Kidney tubule cell (primary cell): ENCODE measurements around the gene VWA2.

ENCODE experiments used
- DNase-seq: peaks from one replicate; pipeline ENCODE4 v3.0.0-alpha.2; 2018; ENCODE audit warnings: low spot score

VWA2 gene

GRCh38 chr10:114278140-114278883, 39.3 kb downstream of the VWA2 start:
- no peak for DNase-seq

GRCh38 chr10:114278884-114279191, 39.8 kb downstream of the VWA2 start:
- no peak for DNase-seq

- DNase-seq, result no peak
These were observed 40.2 kb downstream of the VWA2 start for GRCh38 chr10:114279289-114279688.

GRCh38 chr10:114279901-114280644, 41.0 kb downstream of the VWA2 start:
- DNase-seq, result no peak

GRCh38 chr10:114281006-114281405, 42.0 kb downstream of the VWA2 start:
- DNase-seq, result no peak

GRCh38 chr10:114281461-114281860, 42.4 kb downstream of the VWA2 start:
- no peak for DNase-seq

- DNase-seq, result no peak
These were observed 43.5 kb downstream of the VWA2 start for GRCh38 chr10:114282526-114282925.

GRCh38 chr10:114283091-114283490, 44.0 kb downstream of the VWA2 start:
- no peak for DNase-seq

- no peak for DNase-seq
These were observed 44.6 kb downstream of the VWA2 start for GRCh38 chr10:114283535-114284234.

GRCh38 chr10:114284346-114285071, 45.5 kb downstream of the VWA2 start:
- DNase-seq, result no peak

GRCh38 chr10:114285961-114286441, 46.9 kb downstream of the VWA2 start:
- DNase-seq, result no peak

GRCh38 chr10:114286921-114287320, 47.9 kb downstream of the VWA2 start:
- DNase-seq, result no peak

GRCh38 chr10:114288424-114289095, 49.5 kb downstream of the VWA2 start:
- DNase-seq, result no peak

GRCh38 chr10:114289096-114289436, 50.0 kb downstream of the VWA2 start:
- DNase-seq, result no peak

GRCh38 chr10:114290038-114290437, 51.0 kb downstream of the VWA2 start:
- DNase-seq, result no peak

- no peak for DNase-seq
These were observed 52.0 kb downstream of the VWA2 start for GRCh38 chr10:114291076-114291475.

GRCh38 chr10:114291516-114291915, 52.5 kb downstream of the VWA2 start:
- DNase-seq, result no peak

GRCh38 chr10:114293075-114293474, 54.0 kb downstream of the VWA2 start:
- DNase-seq, result no peak

- DNase-seq, result no peak
These were observed 55.5 kb downstream of the VWA2 start for GRCh38 chr10:114294549-114294948.

GRCh38 chr10:114295393-114295792, 56.3 kb downstream of the VWA2 start:
- DNase-seq, result no peak

- no peak for DNase-seq
These were observed 58.2 kb downstream of the VWA2 start for GRCh38 chr10:114297136-114297705.
